NCI-H345 (cell line): Measurements from ENCODE around the gene CNTNAP3.
"Not testable (repeated sequence)": the region's sequence is repeated elsewhere in the genome, so short reads cannot be mapped to it uniquely, and the experiment has no call there.

Experiments used
- DNase-seq: peaks from one replicate; lab custom pipeline; 2025; lab: John Stamatoyannopoulos, UW

Gene CNTNAP3

DNA sequence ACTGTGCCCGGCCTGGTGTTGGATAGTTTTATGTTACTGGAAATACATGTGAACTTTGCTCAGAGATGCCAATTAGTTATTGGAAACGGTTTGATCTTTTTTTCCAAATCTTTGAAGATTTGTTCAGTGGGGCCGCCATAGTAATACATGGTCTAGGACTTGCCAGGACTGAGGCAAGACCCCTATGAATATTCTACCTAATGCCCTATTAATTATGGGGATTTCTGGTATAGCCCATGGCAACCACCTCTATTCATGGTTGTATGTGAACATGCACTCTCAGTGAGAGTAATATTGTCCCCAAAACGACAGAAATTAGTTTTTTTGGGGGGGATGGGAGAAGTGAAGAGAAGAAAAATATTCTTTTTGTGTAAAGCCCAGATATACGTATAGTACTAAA is 220.3 kb downstream of the CNTNAP3 start:
- not testable (repeated sequence) for DNase-seq

DNA sequence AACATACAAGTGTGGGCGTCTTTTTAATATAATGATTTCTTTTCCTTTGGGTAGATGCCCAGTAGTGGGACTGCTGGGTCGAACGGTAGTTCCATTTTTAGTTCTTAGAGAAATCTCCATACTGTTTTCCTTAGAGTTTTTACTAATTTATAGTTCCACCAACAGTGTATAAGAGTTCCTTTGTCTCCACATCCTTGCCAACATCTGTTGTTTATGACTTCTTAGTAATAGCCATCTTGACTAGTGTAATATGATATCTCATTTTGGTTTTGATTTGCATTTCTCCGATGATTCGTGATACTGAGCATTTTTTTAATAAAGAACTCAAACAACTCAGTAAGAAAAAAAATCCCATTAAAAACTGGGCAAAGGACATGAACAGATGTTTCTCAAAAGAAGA is 225.0 kb downstream of the CNTNAP3 start:
- DNase-seq = not testable (repeated sequence)

DNA sequence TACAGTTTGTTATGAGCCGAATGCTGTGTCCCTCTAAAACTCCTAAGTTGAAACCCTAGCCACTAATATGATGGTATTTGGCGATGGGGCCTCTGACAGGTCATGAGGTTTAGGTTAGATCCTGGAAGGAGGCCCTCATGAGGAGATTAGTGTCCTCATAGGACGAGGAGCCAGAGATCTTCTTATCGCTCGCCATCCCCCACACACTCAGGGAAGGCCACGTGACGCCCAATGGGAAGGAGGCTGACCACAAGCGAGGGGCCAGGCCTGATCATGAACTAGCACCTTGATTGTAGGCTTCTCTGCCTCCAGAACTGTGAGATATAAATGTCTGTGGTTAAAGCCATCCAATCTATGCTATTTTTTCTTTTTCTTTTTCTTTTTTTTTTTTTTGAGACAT is 233.5 kb downstream of the CNTNAP3 start:
- not testable (repeated sequence) for DNase-seq

DNA sequence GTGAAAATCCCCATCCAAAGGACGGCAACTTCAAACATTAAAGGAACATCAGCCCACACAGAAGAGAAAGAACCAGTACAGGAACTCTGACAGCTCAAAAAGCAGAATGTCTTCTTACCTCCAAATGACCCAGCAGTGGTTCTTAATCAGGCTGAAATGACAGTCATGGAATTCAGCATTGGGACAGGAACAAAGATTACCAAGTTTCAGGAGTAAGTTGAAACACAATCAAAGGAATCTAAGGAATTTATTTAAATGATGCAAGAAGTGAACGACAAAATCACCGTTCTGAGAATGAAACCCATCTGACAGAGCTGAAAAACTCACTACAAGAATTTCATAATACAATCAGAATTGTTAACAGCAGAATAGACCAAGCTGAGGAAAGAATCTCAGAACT is 241.1 kb downstream of the CNTNAP3 start:
- DNase-seq = not testable (repeated sequence)

DNA sequence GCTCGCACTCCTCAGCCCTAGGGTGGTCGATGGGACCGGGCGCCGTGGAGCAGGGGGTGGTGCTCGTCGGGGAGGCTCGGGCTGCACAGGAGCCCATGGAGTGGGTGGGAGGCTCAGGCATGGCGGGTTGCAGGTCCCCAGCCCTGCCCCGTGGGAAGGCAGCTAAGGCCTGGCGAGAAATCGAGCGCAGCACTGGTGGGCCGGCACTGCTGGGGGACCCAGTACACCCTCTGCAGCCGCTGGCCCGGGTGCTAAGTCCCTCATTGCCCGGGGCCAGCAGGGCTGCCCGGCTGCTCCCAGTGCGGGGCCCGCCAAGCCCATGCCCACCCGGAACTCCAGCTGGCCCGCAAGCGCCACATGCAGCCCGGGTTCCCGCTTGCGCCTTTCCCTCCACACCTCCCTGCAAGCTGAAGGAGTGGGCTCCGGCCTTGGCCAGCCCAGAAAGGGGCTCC is 245.6 kb downstream of the CNTNAP3 start:
- DNase-seq = not testable (repeated sequence)

DNA sequence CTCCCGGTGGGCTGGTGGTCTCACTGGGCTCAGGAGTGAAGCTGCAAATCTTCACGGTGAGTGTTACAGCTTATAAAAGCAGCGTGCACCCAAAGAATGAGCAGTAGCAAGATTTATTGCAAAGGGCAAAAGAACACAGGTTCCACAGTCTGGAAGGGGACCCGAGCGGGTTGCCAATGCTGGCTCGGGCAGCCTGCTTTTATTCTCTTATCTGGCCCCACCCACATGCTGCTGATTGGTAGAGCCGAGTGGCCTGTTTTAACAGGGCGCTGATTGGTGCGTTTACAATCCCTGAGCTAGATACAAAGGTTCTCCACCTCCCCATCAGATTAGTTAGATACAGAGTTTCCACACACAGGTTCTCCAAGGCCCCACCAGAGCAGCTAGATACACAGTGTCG is 246.2 kb downstream of the CNTNAP3 start:
- not testable (repeated sequence) for DNase-seq

DNA sequence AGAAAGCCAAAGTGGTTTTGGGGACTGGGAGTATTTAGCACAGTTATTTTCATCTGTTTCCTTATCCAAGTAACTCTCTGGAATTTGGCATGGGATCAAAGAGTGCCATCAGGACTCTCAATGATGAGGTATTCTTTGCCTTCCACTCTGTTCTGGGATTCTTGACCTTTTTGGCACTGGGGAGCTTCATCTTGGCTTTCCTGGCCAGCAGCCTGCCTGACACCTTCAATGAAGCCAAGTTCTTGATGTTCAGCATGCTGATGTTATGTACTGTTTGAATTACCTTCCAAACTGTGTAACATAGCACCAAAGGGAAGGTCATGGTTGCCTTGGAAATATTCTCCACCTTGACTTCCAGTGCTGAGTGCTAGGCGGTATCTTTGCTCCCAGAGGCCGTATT is 248.8 kb downstream of the CNTNAP3 start:
- DNase-seq = not testable (repeated sequence)

DNA sequence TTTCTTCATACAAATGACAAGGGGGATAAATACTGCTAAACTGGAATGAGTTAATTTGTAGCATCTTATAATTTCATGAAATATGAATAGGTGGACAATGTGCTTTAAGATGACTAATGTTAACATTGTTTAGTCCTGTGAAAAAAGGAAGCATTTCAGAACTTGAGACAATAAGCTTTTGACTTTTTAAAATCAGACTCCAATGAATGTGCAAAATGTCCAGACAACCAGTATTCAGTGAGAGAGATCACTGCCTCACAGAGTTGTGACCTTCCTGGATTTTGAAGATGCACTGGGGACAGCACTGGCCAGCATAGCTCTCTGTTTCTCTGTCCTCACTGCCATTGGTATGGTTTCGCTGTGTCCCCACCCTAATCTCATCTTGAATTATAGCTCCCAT is 249.7 kb downstream of the CNTNAP3 start:
- DNase-seq = not testable (repeated sequence)

DNA sequence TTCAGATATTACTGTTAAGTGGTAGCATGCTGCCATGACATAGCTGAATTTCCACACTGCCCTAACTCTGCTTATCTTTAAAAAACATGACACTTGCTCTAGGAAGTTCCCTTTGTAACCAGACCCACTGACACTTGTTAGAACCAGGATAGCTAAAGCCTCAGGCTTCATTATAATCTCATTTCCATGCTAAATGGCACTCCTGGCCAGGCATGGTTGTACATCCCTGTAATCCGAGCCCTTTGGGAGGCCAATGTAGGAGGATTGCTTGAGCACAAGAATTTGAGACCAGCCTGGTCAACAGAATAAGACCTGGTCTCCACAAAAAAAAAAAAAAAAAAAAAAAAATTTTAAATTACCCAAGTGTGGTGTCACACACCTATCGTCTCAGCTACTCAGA is 254.1 kb downstream of the CNTNAP3 start:
- DNase-seq = not testable (repeated sequence)

DNA sequence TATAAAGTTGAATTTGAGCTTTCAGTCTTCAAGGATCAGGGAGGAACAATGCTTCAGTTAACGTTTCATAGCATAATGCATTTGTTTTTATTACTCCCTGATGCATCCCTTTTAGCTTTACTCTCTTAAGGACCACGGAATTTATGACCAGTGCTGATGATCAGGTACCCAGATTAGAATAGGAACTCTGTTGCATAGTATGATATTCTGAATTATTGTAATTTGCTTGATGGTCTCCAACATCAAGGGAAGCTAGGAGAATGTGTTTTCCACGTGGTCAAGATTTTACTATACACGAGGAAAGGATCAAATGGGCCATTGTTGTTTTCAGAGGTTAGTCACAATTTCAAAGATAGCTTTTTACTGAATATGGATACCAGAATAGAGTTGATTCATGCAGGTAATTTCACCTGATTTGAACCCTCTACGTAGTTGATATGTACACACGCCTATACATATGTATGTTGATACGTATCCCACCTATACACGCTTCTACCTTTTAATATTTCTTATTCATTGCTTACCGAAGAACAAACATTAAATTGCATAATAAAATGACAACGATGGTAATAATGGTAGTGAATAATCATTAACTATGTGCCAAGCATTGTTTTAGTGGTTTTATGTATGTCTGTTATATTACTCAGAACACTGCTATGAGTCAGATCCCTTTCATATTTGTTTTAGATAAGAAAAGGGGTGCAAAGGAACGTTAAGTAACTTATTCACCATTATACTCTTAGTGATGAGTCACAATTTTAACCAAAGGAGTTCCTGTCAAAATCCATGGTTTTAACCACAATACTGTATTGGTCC is 257.6 kb downstream of the CNTNAP3 start:
- not testable (repeated sequence) for DNase-seq

DNA sequence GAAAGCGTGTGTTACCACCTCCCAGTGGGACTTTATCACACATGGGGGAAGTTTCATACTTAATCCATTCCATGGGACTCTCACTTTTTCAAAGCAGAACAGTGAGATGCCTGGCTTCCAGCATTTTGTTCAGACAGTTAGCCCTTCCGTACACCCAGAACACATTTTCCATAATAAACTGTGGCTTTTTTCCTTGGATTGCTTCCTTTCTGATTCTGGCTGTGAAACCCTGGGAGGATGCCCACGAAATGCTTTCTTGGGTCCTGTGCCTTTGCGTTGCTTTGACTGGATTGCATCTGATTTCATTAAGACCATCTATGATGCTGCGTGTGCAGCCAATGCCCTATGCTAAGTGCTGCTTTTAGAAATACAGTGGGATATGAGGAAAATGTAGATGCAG is 259.1 kb downstream of the CNTNAP3 start:
- not testable (repeated sequence) for DNase-seq

DNA sequence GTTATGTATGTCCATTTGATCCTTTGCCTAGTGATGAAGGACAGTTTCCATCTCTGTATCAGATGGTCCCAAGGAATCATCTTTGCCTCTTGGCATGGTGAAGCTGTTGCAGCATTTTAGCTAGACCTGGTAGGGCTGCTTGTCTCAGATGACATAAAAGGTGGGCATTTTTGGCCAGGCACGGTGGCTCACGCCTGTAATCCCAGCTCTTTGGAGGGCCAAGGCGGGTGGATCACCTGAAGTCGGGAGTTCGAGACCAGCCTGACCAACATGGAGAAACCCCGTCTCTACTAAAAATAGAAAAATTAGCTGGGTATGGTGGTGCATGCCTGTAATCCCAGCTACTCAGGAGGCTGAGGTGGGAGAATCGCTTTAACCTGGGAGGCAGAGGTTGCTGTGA is 259.8 kb downstream of the CNTNAP3 start:
- DNase-seq = not testable (repeated sequence)

DNA sequence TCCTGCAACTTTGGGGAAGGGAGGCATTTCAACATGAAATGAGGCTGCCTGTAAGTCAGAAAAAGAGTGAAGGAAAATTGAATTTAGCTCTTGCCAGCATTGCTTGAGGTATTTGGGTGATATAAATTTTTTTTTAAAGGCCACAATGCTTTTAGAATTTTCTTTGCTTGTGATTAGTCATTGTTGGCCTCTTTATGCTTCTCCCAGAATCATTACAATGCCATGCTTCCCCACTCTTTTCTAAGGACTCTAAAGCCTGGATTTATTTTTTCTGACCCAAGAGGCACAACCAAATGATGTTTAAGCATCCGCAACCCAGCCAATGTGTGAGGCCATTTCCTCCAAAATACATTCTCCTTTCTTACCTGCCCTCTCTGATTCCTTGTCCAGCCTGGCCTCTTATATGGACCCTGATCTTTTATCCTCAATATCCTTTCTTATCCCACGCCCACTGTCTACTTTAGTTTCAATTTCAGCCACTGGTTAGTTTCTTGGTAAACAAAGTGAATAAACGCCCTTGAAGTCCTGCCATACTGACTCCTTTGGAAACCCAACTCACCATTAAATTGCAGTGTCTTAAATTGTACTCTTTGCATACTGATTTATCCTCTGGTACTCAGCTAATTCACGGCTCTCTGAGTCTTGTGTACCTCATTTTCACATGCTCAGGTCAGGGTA is 261.9 kb downstream of the CNTNAP3 start:
- DNase-seq = not testable (repeated sequence)
